Ramos (cell line): Measurements from ENCODE around the gene OR2AJ1.

Source experiments
- in situ Hi-C: fragments of 300-500 bp; cut with MboI; formaldehyde crosslinking; loops from one replicate; pipeline ENCODE4 v1.14.3; 2022; ENCODE audit warnings: low sequenced_read_pairs; ENCODE audit not compliant: unreplicated experiment

OR2AJ1 gene

DNA sequence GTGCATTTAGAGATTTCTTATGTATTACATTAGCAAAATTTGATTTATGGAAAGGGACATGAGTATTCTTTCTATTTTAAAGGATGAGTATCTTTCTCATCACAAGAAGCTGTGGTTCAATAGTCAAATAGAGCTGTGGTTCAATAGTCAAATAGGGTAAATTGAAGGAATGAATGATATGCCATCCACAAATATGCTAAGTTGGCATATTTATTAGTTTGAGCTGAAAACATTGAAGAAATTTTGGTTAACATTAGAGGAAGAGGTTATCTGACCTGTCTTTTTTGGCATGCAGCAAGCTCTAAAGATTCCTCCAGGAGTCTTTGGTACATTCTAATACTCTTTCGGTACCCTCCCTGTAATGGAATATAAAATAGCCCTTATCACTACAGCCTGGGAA lies 28.7 kb downstream of the OR2AJ1 start:
- in situ Hi-C loops = no loop called here

DNA sequence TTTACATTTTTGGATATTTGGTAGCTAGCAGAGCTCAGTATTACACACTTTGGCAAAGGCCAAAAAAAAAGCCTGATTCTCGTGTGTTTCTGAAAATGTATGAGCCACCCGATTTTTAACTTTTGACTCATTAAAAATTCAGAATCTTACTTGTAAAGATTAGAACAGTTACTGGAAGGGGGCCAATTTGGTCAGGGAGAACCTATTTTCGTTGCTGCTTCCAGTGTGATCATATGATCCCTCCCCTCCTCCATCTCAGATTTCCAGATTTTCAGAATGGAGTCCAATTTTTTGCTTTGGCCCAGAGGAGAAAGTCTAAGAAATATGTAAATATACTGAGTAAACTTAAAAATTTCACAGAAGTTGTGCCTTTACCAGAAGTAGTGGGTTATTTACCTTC lies 37.1 kb downstream of the OR2AJ1 start:
- in situ Hi-C loops = no loop called here

GRCh38 chr1:247962911-247963588 lies 38.4 kb downstream of the OR2AJ1 start:
- in situ Hi-C loops = no loop called here

DNA sequence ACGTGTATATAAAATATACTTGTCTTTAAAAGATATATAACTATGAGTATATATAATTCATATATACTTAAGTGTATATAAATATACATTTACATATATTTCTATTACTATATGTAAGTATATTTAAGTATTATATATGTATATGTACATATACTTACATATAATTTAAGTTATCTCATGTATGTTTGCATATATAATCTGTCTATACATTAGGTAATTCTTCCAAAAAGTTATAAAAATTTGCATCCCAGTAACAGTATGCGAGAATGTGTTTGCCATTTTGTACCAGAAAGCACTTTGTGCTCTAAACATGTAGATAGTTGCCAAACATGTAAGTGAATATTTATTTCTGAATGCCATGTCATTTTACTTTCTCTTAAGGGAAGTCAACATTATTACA lies 40.2 kb downstream of the OR2AJ1 start, which contains the start of gene OR2AK2:
Gene OR2AK2, plus strand, starts transcription at position 301 of the 400 bp plus-strand sequence. CDS start 144 bp downstream, outside the sequence.
- in situ Hi-C loops = no loop called here

GRCh38 chr1:247966532-247967204 lies 42.0 kb downstream of the OR2AJ1 start:
- in situ Hi-C loops = no loop called here
